HG03439 (cell line): ENCODE results near the gene IMMP2L.
"Not testable (repeated sequence)": the region's sequence is repeated elsewhere in the genome, so short reads cannot be mapped to it uniquely, and the experiment has no call there.

Experiments
- ATAC-seq: cut with Tn5 transposase; IDR thresholded peaks from one replicate; pipeline ENCODE4 v1.9.1; 2021; ENCODE audit warnings: mild to moderate bottlenecking, moderate library complexity; ENCODE audit not compliant: unreplicated experiment

IMMP2L gene

GRCh38 chr7:111091593-111092358, 470.5 kb downstream of the IMMP2L start:
- no peak for ATAC-seq

DNA sequence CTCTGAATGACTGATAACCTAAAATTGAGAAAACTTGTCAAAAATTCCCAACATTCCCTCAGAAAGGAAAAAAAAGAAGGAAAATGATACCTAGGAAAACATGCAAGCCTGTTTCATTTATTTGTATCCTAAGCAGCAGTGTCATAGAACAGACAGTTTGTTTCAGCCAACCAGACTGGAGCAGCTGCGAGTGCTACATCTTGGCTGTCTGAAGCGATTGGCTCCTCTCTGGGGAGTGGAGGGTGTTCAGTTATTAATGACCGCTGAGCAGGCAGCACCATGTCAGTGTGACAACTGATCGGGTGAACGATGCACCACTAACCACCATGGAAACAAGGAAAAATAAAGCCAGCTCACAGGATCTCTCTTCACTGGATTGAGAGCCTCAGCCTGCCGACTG, 471.4 kb downstream of the IMMP2L start, which contains the start of gene LRRN3:
Gene LRRN3, plus strand, starts transcription at position 282 of the 400 bp plus-strand sequence. CDS start 31,646 bp downstream, outside the sequence.
- no peak for ATAC-seq

DNA sequence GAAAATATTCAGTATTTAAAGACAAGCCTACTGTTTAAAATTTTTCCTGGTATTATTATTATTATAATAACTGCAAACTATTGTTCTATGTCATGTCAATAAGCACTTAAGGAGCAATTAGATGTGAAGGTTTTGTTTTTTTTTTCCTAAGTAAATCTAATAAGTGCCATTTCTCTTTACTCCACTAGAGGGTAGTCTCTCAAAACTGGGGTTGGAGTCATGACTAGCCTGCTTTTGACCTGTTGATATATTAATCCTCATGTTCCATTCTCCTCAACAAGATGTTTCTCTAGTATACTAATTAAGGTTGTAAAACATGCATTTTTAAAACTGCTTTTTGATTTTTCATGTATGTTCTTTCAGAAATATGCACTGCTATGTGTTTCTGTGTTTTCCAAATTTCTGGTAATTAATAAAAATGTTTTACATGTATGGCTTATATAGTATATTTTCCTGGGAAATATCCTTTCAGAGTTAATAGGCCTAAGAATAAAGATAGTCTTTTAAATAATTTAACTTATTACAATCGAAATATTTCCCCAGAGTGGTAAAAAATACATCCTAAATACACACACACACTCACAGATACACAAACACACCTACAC, 472.4 kb downstream of the IMMP2L start:
- no peak for ATAC-seq

DNA sequence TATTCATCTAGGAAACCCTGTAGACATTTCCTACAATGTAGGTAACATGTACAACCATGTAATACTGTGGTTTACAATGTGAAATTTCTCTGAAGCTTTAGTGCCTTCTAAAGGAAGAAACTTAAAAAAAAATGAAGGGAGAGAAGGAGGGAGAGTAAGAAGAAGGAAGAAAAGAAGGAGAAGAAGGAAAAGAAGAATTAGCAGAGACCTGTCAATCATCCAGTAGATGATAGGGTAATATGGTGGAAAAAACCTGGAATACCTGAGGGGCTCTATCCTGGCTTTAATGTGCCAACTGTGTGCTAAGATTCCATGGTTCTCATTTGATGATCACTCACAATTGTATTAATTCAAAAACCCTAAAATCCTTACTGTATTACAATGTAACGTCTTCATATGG, 474.0 kb downstream of the IMMP2L start:
- ATAC-seq, result no peak

DNA sequence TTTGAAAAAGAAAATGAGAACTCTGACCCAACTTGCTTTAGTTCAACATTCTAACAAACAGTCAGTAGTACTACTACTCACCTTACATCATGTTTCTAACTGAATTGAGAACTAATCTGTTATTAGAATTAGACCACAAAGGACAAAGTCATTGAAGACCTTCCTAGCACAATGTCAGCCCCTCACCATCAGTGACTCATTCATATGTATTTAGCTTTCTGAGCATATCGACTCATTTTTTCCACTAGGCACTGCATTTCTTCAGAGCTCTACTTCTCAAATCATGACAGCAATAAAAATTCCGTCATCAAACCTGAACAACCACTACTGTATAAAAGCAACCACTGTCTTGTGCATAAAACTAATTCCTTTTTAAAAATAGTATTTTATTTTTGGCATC, 475.8 kb downstream of the IMMP2L start:
- no peak for ATAC-seq

DNA sequence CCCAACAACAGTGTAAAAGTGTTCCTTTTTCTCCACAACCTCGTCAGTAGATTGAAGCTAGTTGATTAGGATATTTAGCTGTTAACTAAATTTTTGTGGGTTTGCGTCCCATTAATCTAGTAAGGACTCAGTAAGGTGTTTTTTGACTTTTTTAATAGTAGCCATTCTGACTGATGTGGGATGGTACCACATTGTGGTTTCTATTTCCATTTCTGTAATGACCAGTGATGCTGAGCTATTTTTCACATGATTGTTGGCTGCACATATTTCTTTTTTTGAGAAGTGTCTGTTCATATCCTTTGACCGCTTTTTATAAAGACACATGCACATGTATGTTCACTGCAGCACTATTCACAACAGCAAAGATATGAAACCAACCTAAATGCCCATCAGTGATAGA, 476.9 kb downstream of the IMMP2L start:
- no peak for ATAC-seq

DNA sequence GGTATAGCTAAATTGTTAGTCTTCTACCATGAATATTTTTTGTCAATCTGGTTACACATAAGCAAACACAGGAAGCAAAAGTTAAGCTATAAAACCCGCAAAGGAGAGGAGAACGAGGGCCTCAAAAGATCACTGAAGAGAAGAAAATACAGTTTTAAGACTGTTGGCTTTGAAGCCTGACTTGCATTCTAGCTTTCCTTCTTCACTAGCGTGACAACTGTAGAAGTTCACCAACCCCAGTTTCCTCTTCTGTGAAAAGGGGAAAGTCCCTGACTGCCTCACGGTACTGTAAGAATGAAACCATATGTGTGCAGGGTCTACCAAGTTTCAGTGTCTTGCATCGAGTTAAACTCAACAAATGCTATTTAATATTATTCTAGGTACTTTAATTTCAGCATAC, 478.9 kb downstream of the IMMP2L start:
- ATAC-seq, result peak; percentile 99

GRCh38 chr7:111082351-111082750, 479.9 kb downstream of the IMMP2L start:
- no peak for ATAC-seq

GRCh38 chr7:111081546-111082267, 480.6 kb downstream of the IMMP2L start:
- no peak for ATAC-seq

DNA sequence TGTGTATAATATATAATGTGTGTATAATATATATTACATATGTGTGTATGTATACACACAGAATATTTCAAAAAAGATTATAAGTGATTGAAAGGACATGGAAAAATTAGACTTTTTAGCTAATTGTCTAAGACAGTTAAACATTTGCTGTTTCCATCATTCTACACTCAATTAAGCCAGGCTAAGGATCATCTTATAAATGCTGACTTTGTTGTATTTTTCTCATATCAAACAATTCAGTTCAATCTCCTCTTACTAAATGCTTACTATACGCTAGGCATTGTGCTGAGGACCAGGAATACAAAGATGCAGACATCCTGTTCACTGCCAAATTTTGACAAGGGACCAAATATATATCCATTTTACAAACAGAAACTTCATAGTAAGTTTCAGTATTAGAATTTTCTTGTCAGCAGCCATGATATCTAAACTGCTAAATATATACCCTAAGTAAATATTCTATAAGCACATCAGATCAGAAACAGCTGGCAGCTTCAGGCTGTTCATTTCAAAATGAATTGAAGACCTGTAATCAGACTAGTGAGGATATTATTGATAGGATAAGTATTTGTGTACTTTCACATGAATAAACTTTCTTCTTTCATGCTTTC, 481.7 kb downstream of the IMMP2L start:
- peak; percentile 24 for ATAC-seq

GRCh38 chr7:111077001-111077400, 485.3 kb downstream of the IMMP2L start:
- ATAC-seq, result no peak

GRCh38 chr7:111076205-111076604, 486.1 kb downstream of the IMMP2L start:
- ATAC-seq, result no peak

DNA sequence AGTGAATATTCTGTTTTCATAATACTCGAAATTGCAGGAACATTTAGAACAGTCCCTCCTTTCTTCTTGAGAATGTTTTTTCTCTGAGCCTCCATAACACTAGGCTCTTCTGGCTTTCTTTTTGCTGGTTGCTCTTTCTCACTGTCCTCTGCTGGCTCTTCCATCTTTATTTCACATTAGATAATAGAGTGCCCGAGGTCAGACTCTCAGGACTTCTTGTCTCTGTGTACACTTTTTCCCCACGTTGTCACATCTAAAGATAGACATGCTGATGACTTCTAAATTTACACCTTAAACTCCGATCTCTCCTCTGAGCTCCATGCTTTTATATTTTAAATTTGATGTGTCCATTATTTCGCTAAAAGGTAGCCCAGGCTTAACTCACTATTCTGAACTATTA, 486.8 kb downstream of the IMMP2L start:
- no peak for ATAC-seq

GRCh38 chr7:111074748-111075146, 487.5 kb downstream of the IMMP2L start:
- no peak for ATAC-seq

DNA sequence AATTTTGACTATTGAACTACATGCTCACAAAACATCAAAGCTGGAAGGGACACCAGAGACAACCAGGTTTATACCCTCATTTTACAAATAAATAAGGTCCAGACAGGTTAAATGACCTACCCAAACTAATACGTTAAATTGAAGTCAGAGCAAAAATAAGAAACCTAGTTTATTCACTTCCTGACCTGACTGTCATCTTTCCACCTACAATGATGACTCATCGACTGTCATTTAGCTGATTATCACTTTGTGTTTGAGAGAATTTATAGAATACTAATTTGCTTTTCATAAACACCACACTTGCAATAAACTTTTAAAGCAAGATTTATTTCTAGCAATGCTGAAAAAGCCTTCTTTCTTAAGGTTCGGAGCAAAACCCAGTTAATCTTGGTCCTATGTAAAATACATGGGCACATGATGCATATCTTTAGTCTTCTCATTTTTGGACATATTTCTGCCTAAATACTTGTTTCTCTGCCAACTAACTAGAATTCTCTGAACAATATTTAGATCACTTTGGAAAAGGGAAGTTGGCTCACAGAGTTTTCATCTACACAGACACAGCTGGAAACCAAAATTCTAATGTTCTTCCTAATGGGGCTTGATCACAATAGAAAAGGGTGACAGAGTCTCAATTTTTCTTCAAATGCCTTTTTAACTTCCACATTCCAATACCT, 488.1 kb downstream of the IMMP2L start:
- ATAC-seq, result no peak

- ATAC-seq, result not testable (repeated sequence)
Observed at GRCh38 chr7:111072658-111073057, 489.6 kb downstream of the IMMP2L start.

GRCh38 chr7:111071556-111071955, 490.7 kb downstream of the IMMP2L start:
- no peak for ATAC-seq

DNA sequence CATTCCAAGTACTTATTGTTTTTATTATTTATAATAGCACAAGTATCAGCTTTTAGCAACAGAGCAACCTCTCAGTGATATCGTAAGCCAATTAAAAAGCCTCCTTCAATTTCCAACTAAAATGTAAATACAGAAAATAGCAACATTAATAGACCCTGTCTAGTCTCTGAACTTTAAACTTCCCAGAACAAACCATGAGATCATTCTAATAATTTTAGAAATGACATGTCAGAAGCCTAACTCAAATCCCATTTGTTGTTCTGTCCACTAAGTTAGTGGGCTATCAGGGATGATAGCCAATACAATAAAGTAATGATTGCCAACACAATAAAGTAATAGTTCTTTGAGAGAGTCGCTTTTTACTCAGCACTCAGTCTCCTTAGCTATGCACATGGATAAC, 493.7 kb downstream of the IMMP2L start:
- ATAC-seq, result no peak

- no peak for ATAC-seq
Observed at GRCh38 chr7:111067682-111068081, 494.6 kb downstream of the IMMP2L start.

DNA sequence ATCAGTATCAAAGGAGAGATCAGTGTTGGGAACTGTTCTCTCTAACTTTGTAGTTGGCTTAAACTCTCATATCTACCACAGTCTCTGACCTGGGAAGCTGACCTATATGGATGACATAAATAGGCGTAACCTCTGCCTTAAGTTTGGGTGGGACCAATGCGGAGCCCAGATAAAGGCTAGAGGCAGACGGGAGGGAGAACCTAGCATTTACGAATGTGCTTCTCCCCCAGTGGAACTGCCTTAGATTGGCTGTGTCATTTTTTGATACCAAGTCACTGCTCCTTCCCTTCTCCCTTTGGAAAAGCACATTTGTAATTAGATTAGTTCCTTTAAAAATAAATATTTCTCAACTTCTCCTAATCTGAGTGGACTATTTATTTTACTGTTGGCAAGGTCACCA, 495.0 kb downstream of the IMMP2L start:
- ATAC-seq, result no peak

- no peak for ATAC-seq
Observed at GRCh38 chr7:111063166-111063565, 499.1 kb downstream of the IMMP2L start.
